SU-DHL-6 (cell line): ENCODE data around the gene PMEPA1.

Source experiments
- CTCF ChIP-seq: fragments of 200-600 bp; sonication (generic); IDR thresholded peaks from one replicate; pipeline ENCODE4 v1.5.1; 2017; ENCODE audit warnings: antibody characterized with exemption, mild to moderate bottlenecking, low read length, moderate library complexity; ENCODE audit not compliant: insufficient read depth, poor library complexity, severe bottlenecking
- EZH2phosphoT487 ChIP-seq: fragments of 200-600 bp; sonication (generic), shearing (Covaris generic); conservative IDR thresholded peaks from 2 replicates; pipeline ENCODE4 v1.6.1; 2018; ENCODE audit warnings: mild to moderate bottlenecking, antibody characterized with exemption, low read length, moderate library complexity, mixed read lengths

- no peak for TF ChIP-seq CTCF
- TF ChIP-seq EZH2phosphoT487: no peak
Measured at GRCh38 chr20:57658833-57659516, 50.8 kb downstream of the PMEPA1 start.
